Loucy (cell line): ENCODE data around the gene ACE.

Source experiments
- H2AFZ ChIP-seq: fragments of 200-600 bp; sonication (generic); 2 replicates; pipeline ENCODE4 v1.6.0; 2016; ENCODE audit warnings: antibody characterized with exemption, mild to moderate bottlenecking, low read length, moderate library complexity
- H3F3A ChIP-seq: fragments of 200-600 bp; 2 replicates; pipeline ENCODE4 v1.6.0; 2016; ENCODE audit warnings: antibody characterized with exemption, low read depth, mild to moderate bottlenecking
- H3K27me3 ChIP-seq: fragments of 200-600 bp; sonication (generic); 2 replicates; pipeline ENCODE4 v1.6.1; 2014; ENCODE audit warnings: low read length, mild to moderate bottlenecking; ENCODE audit not compliant: insufficient read depth, poor library complexity, severe bottlenecking
- H3K36me3 ChIP-seq: fragments of 200-600 bp; sonication (generic); 2 replicates; pipeline ENCODE4 v1.6.1; 2016; ENCODE audit warnings: low read length; ENCODE audit not compliant: insufficient read depth
- H3K4me1 ChIP-seq: fragments of 200-600 bp; sonication (generic); 2 replicates; pipeline ENCODE4 v1.5.1; 2014; ENCODE audit warnings: low read length, mild to moderate bottlenecking; ENCODE audit not compliant: insufficient read depth, poor library complexity, severe bottlenecking
- H3K4me2 ChIP-seq: fragments of 200-600 bp; sonication (generic); 2 replicates; pipeline ENCODE4 v1.6.0; 2014; ENCODE audit warnings: antibody characterized with exemption, low read length, low read depth, mild to moderate bottlenecking; ENCODE audit not compliant: poor library complexity, severe bottlenecking
- H3K4me3 ChIP-seq: fragments of 200-600 bp; sonication (generic); 2 replicates; pipeline ENCODE4 v1.5.1; 2014; ENCODE audit warnings: low read length, mild to moderate bottlenecking, mixed read lengths; ENCODE audit not compliant: poor library complexity, severe bottlenecking
- H3K79me2 ChIP-seq: fragments of 200-600 bp; sonication (generic); 2 replicates; pipeline ENCODE4 v1.6.1; 2014; ENCODE audit warnings: low read length; ENCODE audit not compliant: insufficient read depth
- H3K9ac ChIP-seq: fragments of 200-600 bp; sonication (generic); 2 replicates; pipeline ENCODE4 v1.6.0; 2014; ENCODE audit warnings: mild to moderate bottlenecking, low read depth, low read length, moderate library complexity; ENCODE audit not compliant: poor library complexity, severe bottlenecking
- H3K9me2 ChIP-seq: fragments of 200-600 bp; sonication (generic); replicated peaks from 2 replicates; pipeline ENCODE4 v1.6.1; 2016; ENCODE audit warnings: low read depth, low read length, mixed read lengths
- H3K9me3 ChIP-seq: fragments of 200-600 bp; sonication (generic); 2 replicates; pipeline ENCODE4 v1.6.1; 2014; ENCODE audit warnings: mild to moderate bottlenecking, antibody characterized with exemption, low read length, low read depth; ENCODE audit not compliant: insufficient read depth
- H4K20me1 ChIP-seq: fragments of 200-600 bp; sonication (generic); 2 replicates; pipeline ENCODE4 v1.6.0; 2014; ENCODE audit warnings: antibody characterized with exemption, low read length, mild to moderate bottlenecking; ENCODE audit not compliant: insufficient read depth, poor library complexity, severe bottlenecking
- EZH2phosphoT487 ChIP-seq: fragments of 200-600 bp; IDR thresholded peaks from 2 replicates; pipeline ENCODE4 v1.6.1; 2018; ENCODE audit warnings: antibody characterized with exemption, mild to moderate bottlenecking, moderate library complexity, borderline replicate concordance
- TF ChIP-seq, protein P1 (sequence below): fragments of 200-600 bp; sonication (generic); conservative IDR thresholded peaks from 2 replicates; pipeline ENCODE4 v1.5.1; 2014; ENCODE audit warnings: mild to moderate bottlenecking, antibody characterized with exemption, low read length

ACE gene

DNA sequence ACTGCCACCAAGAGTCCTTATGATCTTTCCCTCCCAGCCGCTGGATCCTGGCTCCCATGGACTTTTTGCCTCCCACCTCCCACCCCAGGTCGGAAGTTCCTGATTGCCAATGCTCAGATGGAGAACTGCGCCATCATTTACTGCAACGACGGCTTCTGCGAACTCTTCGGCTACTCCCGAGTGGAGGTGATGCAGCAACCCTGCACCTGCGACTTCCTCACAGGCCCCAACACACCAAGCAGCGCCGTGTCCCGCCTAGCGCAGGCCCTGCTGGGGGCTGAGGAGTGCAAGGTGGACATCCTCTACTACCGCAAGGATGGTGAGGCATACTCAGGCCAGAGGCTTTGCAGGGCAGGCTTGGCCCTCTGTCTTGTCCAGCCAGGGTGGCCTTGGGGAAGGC, 47.2 kb downstream of the ACE start:
- H3K27me3 ChIP-seq, result no peaks in the 10 kb centered on the region
- H2AFZ ChIP-seq, result no peak overlapping the region
- no peak overlapping the region for H3K4me3 ChIP-seq
- no peaks in the 10 kb centered on the region for H3F3A ChIP-seq
- no peak overlapping the region for H3K4me2 ChIP-seq
- H4K20me1 ChIP-seq, result no peaks in the 10 kb centered on the region
- H3K4me1 ChIP-seq, result no peaks in the 10 kb centered on the region
- no peak for TF ChIP-seq EZH2phosphoT487
- TF ChIP-seq, protein P1, sequence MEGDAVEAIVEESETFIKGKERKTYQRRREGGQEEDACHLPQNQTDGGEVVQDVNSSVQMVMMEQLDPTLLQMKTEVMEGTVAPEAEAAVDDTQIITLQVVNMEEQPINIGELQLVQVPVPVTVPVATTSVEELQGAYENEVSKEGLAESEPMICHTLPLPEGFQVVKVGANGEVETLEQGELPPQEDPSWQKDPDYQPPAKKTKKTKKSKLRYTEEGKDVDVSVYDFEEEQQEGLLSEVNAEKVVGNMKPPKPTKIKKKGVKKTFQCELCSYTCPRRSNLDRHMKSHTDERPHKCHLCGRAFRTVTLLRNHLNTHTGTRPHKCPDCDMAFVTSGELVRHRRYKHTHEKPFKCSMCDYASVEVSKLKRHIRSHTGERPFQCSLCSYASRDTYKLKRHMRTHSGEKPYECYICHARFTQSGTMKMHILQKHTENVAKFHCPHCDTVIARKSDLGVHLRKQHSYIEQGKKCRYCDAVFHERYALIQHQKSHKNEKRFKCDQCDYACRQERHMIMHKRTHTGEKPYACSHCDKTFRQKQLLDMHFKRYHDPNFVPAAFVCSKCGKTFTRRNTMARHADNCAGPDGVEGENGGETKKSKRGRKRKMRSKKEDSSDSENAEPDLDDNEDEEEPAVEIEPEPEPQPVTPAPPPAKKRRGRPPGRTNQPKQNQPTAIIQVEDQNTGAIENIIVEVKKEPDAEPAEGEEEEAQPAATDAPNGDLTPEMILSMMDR, result no peak
- no peaks in the 10 kb centered on the region for H3K9me3 ChIP-seq
- no peaks in the 10 kb centered on the region for H3K36me3 ChIP-seq
- no peak overlapping the region for H3K9ac ChIP-seq
- H3K79me2 ChIP-seq, result no peaks in the 10 kb centered on the region
- H3K9me2 ChIP-seq, result no peaks in the 10 kb centered on the region

DNA sequence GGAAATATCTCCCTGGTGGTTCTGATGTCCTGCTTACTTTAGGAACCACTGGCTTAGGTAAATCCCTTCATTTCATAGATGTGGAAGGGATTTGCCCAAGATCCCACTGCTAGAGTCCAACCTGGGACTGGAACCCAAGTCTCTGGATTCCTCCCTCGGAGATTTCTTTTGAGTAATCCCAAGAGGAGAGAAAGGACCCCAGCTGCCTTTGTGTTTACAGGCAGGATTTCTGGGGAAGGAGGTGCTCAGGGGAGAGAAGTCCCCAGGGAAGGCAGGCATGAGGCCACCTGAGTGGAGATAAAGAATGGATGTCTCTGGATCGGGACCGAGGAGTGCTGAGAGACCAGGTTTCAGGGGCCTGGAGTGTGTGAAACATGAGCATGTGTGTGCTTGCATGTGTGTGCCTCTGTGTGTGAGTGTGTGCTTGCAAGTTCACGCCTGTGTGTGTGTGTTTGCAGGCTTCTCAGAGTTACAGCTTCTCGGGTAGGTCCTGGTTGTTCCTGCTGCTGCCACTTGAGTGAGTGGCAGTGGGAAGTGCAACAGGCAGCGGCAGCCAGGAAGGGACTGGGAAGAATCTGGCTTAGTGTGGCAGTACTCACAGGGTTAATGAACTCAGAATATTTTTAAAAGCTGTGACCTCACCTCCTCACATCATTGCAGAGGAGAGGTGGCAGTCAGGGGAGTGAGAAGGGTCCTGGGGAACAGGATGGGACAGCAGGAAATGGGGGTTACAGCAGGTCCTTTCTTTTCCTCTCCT, 48.5 kb downstream of the ACE start:
- Histone ChIP-seq H3K4me3 (no peak overlapping the region), H3K4me2 (no peak overlapping the region), H3K4me1 (no peaks in the 10 kb centered on the region), H3K9me3 (no peaks in the 10 kb centered on the region), H3K9ac (no peak overlapping the region), H2AFZ (no peak overlapping the region), H3K79me2 (no peaks in the 10 kb centered on the region), H3K9me2 (no peaks in the 10 kb centered on the region), H3F3A (no peaks in the 10 kb centered on the region), H3K36me3 (no peaks in the 10 kb centered on the region), H4K20me1 (no peaks in the 10 kb centered on the region), H3K27me3 (no peaks in the 10 kb centered on the region)
- TF ChIP-seq, protein P1, result no peak
- TF ChIP-seq EZH2phosphoT487, result no peak

DNA sequence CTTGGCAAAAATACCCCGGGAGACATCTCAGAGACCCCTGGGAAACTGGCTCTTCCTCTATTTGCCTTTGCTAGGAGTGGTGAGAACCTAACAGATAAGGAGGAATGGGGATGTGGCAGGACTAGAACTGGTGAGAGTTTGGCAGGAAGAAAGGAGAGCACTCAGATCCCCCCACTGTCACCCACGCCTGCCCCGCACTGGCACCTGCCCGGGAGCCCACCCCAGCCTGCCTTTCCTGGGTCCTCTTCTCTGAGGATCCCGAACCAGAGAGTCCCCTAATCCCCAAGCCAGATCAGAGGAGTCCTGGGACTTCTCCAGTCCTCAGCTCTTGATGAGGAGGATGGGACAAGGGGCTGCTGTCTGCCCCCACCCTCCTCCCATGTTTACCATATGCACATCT, 50.0 kb downstream of the ACE start:
- no peak for TF ChIP-seq EZH2phosphoT487
- TF ChIP-seq, protein P1, result no peak
- Histone ChIP-seq H3K9ac (no peak overlapping the region), H4K20me1 (no peaks in the 10 kb centered on the region), H3K4me2 (no peak overlapping the region), H2AFZ (no peak overlapping the region), H3F3A (no peaks in the 10 kb centered on the region), H3K4me1 (peaks cover 6% of the 10 kb centered on the region), H3K27me3 (no peaks in the 10 kb centered on the region), H3K9me3 (no peaks in the 10 kb centered on the region), H3K36me3 (no peaks in the 10 kb centered on the region), H3K79me2 (no peaks in the 10 kb centered on the region), H3K9me2 (no peaks in the 10 kb centered on the region), H3K4me3 (no peak overlapping the region)
